ENCODE data around the gene CRYL1.
A peak's percentile ranks its signal among the peaks of the same experiment; 100 is the strongest.

Gene CRYL1

DNA sequence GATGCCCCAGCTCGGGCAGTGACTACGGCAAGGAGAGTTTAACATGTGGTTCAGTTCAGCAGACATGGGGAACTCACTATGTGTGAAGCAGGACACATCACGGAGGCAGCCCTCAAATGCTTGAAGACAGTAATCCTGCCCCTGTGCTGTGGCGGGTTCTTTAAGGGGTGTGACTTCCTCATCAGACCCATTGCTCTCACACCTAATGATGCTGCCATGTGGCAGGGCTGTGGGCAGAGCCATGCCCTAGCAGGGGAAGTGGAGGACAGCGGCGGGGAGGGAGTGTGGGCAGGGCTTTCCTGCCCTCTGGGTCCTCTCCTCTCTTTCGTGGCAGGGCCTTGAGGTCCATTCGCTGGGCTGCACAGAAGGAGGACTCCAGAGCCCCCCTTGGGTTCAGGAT lies 162.5 kb downstream of the CRYL1 start:
- TF ChIP-seq REST (IDR thresholded peaks at IDR 0.05; ENCODE audit: low read depth) (no peak), CEBPB (IDR thresholded peaks at IDR 0.05) (no peak), YY1 (IDR thresholded peaks at IDR 0.05; ENCODE audit: low read depth) (no peak), TCF12 (IDR thresholded peaks at IDR 0.05; ENCODE audit: low read depth) (no peak), CREB1 (IDR thresholded peaks at IDR 0.05; ENCODE audit: low read depth) (no peak), EP300 (IDR thresholded peaks at IDR 0.05; ENCODE audit: borderline replicate concordance) (no peak), EGR1 (IDR thresholded peaks at IDR 0.05) (no peak)
- TF ChIP-seq, protein P1, sequence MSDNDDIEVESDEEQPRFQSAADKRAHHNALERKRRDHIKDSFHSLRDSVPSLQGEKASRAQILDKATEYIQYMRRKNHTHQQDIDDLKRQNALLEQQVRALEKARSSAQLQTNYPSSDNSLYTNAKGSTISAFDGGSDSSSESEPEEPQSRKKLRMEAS (IDR thresholded peaks at IDR 0.05): peak; percentile 48; the same call in 1 of the 2 replicates
- TF ChIP-seq, protein P2, sequence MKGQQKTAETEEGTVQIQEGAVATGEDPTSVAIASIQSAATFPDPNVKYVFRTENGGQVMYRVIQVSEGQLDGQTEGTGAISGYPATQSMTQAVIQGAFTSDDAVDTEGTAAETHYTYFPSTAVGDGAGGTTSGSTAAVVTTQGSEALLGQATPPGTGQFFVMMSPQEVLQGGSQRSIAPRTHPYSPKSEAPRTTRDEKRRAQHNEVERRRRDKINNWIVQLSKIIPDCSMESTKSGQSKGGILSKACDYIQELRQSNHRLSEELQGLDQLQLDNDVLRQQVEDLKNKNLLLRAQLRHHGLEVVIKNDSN (IDR thresholded peaks at IDR 0.05): no peak

DNA sequence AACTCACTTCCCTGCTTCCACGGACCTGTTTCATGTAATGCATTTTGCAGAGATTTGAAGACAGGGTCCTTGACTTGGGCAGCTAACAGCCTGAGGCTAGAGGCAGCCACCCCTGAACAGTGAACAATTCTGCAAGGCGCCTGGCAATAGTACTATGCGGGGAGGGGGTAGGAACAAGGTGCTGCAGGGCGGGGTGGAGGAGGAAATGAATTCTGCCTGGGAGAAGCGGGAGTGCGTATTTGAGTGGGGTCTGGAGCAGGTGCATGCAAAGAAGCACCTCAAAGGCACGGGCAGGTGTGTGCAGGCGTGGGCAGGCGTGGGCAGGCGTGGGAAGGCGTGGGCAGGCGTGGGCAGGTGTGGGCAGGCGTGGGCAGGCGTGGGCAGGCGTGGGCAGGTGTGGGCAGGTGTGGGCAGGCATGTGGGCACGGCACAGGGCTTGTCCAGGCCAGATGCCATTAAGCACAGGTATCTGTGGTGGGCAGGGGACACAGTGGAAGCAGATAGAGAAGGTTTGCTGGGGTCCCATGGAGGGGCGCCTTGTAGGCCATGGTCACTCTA lies 163.1 kb downstream of the CRYL1 start:
- no peak for TF ChIP-seq TEAD4 (IDR thresholded peaks at IDR 0.05)
- no peak for TF ChIP-seq NFIC (IDR thresholded peaks at IDR 0.05)
- no peak for TF ChIP-seq EP300 (IDR thresholded peaks at IDR 0.05; ENCODE audit: borderline replicate concordance)
- TF ChIP-seq, protein P1 (IDR thresholded peaks at IDR 0.05): no peak
- no peak for TF ChIP-seq YY1 (IDR thresholded peaks at IDR 0.05; ENCODE audit: low read depth)
- TF ChIP-seq REST (IDR thresholded peaks at IDR 0.05; ENCODE audit: low read depth): no peak
- no peak for TF ChIP-seq CREB1 (IDR thresholded peaks at IDR 0.05; ENCODE audit: low read depth)
- TF ChIP-seq RAD21 (IDR thresholded peaks at IDR 0.05; ENCODE audit: low read depth): no peak
- no peak for TF ChIP-seq TAF1 (IDR thresholded peaks at IDR 0.05; ENCODE audit: low read depth)
- TF ChIP-seq, protein P2 (IDR thresholded peaks at IDR 0.05): no peak
- no peak for TF ChIP-seq FOXM1 (IDR thresholded peaks at IDR 0.05; ENCODE audit: borderline replicate concordance, low read depth)
- TF ChIP-seq CEBPB (IDR thresholded peaks at IDR 0.05): no peak
- TF ChIP-seq ZBTB7A (IDR thresholded peaks at IDR 0.05; ENCODE audit: low read depth): no peak
- no peak for TF ChIP-seq TCF12 (IDR thresholded peaks at IDR 0.05; ENCODE audit: low read depth)
- no peak for TF ChIP-seq EGR1 (IDR thresholded peaks at IDR 0.05)

- TF ChIP-seq CEBPB (IDR thresholded peaks at IDR 0.05) (no peak), RAD21 (IDR thresholded peaks at IDR 0.05; ENCODE audit: low read depth) (no peak), TAF1 (IDR thresholded peaks at IDR 0.05; ENCODE audit: low read depth) (no peak), EGR1 (IDR thresholded peaks at IDR 0.05) (no peak), YY1 (IDR thresholded peaks at IDR 0.05; ENCODE audit: low read depth) (no peak), ZBTB7A (IDR thresholded peaks at IDR 0.05; ENCODE audit: low read depth) (no peak), FOXM1 (IDR thresholded peaks at IDR 0.05; ENCODE audit: borderline replicate concordance, low read depth) (no peak), REST (IDR thresholded peaks at IDR 0.05; ENCODE audit: low read depth) (no peak), TEAD4 (IDR thresholded peaks at IDR 0.05) (no peak), CREB1 (IDR thresholded peaks at IDR 0.05; ENCODE audit: low read depth) (no peak), EP300 (IDR thresholded peaks at IDR 0.05; ENCODE audit: borderline replicate concordance) (no peak), TCF12 (IDR thresholded peaks at IDR 0.05; ENCODE audit: low read depth) (no peak), NFIC (IDR thresholded peaks at IDR 0.05) (no peak)
- TF ChIP-seq, protein P1 (IDR thresholded peaks at IDR 0.05): no peak
- TF ChIP-seq, protein P2 (IDR thresholded peaks at IDR 0.05): no peak
Observed at GRCh38 chr13:20360835-20361412, 164.7 kb downstream of the CRYL1 start.
